Hippocampal formation (tissue), 2 donors: Measurements from ENCODE around the gene FAM186B.

Experiments used
- DNase-seq, 2 donors: peaks; one replicate each; lab custom pipeline; 2025; lab: John Stamatoyannopoulos, UW

FAM186B gene

GRCh38 chr12:49537752-49538509 is 67.5 kb downstream of the FAM186B start:
- DNase-seq = no peak
